ENCODE data around the gene HBE1.
A peak's percentile ranks its signal among the peaks of the same experiment; 100 is the strongest.

HBE1 gene

GRCh38 chr11:5293028-5293427 is 23.3 kb upstream of the HBE1 start:
- no peaks in the 10 kb centered on the region for H3K27me3 ChIP-seq (ENCODE audit: control insufficient read depth in 1 of 2, insufficient read depth in 1 of 2, low read length in 2 of 2)

GRCh38 chr11:5291207-5291838 is 21.6 kb upstream of the HBE1 start:
- no peak overlapping the region for H3K4me3 ChIP-seq (ENCODE audit: insufficient read depth in 1 of 2, low read depth in 1 of 2, low read length in 2 of 2)
- H3K36me3 ChIP-seq (ENCODE audit: control insufficient read depth in 1 of 2, insufficient read depth in 2 of 2, low read depth in 1 of 2, low read length in 2 of 2) = no peaks in the 10 kb centered on the region
- no peak overlapping the region for H4K91ac ChIP-seq (ENCODE audit: low read length)
- WGBS = no CpG with 5 or more reads among the region's 1 CpG
- H4K8ac ChIP-seq (ENCODE audit: low read length) = no peak overlapping the region
- no peak overlapping the region for H3K9ac ChIP-seq (ENCODE audit: low read length)
- H2BK12ac ChIP-seq (ENCODE audit: low read length in 2 of 2) = no peak overlapping the region
- H3K4me2 ChIP-seq (ENCODE audit: low read length, poor library complexity, severe bottlenecking) = no peak overlapping the region
- H3K27me3 ChIP-seq (ENCODE audit: control insufficient read depth in 1 of 2, insufficient read depth in 1 of 2, low read length in 2 of 2) = no peaks in the 10 kb centered on the region
- H3K18ac ChIP-seq (ENCODE audit: low read depth in 1 of 2, low read length in 2 of 2) = no peak overlapping the region
- H2BK15ac ChIP-seq (ENCODE audit: low read depth, poor library complexity, severe bottlenecking) = no peak overlapping the region
- no peak overlapping the region for H2BK120ac ChIP-seq (ENCODE audit: low read depth, low read length)
- no peak overlapping the region for H2AFZ ChIP-seq (ENCODE audit: low read depth, low read length)
- no peaks in the 10 kb centered on the region for H3K9me3 ChIP-seq (ENCODE audit: control insufficient read depth, low read length)
- peak; percentile 57 for DNase-seq
- H2BK5ac ChIP-seq (ENCODE audit: low read depth, low read length, poor library complexity, severe bottlenecking) = no peak overlapping the region
- no peak overlapping the region for H3K4ac ChIP-seq (ENCODE audit: low read depth in 1 of 2, low read length in 2 of 2)
- no peaks in the 10 kb centered on the region for H3K4me1 ChIP-seq (ENCODE audit: control insufficient read depth, insufficient read depth, low read depth, low read length)
- no peak overlapping the region for H3K14ac ChIP-seq (ENCODE audit: low read length in 2 of 2)
- H3K27ac ChIP-seq (ENCODE audit: low read length, poor library complexity, severe bottlenecking) = no peak overlapping the region
- no peak overlapping the region for H2AK5ac ChIP-seq (ENCODE audit: low read length, severe bottlenecking)
- no peaks in the 10 kb centered on the region for H3K79me1 ChIP-seq (replicated peaks; ENCODE audit: low read length, poor library complexity, severe bottlenecking)
- no peak overlapping the region for H3K23ac ChIP-seq (ENCODE audit: low read length in 2 of 2)

More at GRCh38 chr11:5293028-5293427, 23.3 kb upstream of the HBE1 start:
- Histone ChIP-seq H3K36me3 (ENCODE audit: control insufficient read depth in 1 of 2, insufficient read depth in 2 of 2, low read depth in 1 of 2, low read length in 2 of 2) (no peaks in the 10 kb centered on the region), H3K9ac (ENCODE audit: low read length) (no peak overlapping the region), H3K4ac (ENCODE audit: low read depth in 1 of 2, low read length in 2 of 2) (no peak overlapping the region), H2BK15ac (ENCODE audit: low read depth, poor library complexity, severe bottlenecking) (no peak overlapping the region), H3K9me3 (ENCODE audit: control insufficient read depth, low read length) (no peaks in the 10 kb centered on the region), H3K4me3 (ENCODE audit: insufficient read depth in 1 of 2, low read depth in 1 of 2, low read length in 2 of 2) (no peak overlapping the region), H2BK120ac (ENCODE audit: low read depth, low read length) (no peak overlapping the region), H2BK12ac (ENCODE audit: low read length in 2 of 2) (no peak overlapping the region), H3K27ac (ENCODE audit: low read length, poor library complexity, severe bottlenecking) (no peak overlapping the region), H2AFZ (ENCODE audit: low read depth, low read length) (no peak overlapping the region), H3K18ac (ENCODE audit: low read depth in 1 of 2, low read length in 2 of 2) (no peak overlapping the region), H2AK5ac (ENCODE audit: low read length, severe bottlenecking) (no peak overlapping the region), H4K91ac (ENCODE audit: low read length) (no peak overlapping the region), H3K14ac (ENCODE audit: low read length in 2 of 2) (no peak overlapping the region), H3K23ac (ENCODE audit: low read length in 2 of 2) (no peak overlapping the region), H2BK5ac (ENCODE audit: low read depth, low read length, poor library complexity, severe bottlenecking) (no peak overlapping the region), H4K8ac (ENCODE audit: low read length) (no peak overlapping the region), H3K4me2 (ENCODE audit: low read length, poor library complexity, severe bottlenecking) (no peak overlapping the region), H3K79me1 (replicated peaks; ENCODE audit: low read length, poor library complexity, severe bottlenecking) (no peaks in the 10 kb centered on the region), H3K4me1 (ENCODE audit: control insufficient read depth, insufficient read depth, low read depth, low read length) (no peaks in the 10 kb centered on the region)
- WGBS = 96% methylated on average over 8 of the region's 8 CpGs
- no peak for DNase-seq

GRCh38 chr11:5290106-5290505 is 20.4 kb upstream of the HBE1 start:
- H3K27ac ChIP-seq (ENCODE audit: low read length, poor library complexity, severe bottlenecking) = no peak overlapping the region

GRCh38 chr11:5289696-5290095 is 20.0 kb upstream of the HBE1 start:
- no peaks in the 10 kb centered on the region for H3K9me3 ChIP-seq (ENCODE audit: control insufficient read depth, low read length)

More at GRCh38 chr11:5290106-5290505, 20.4 kb upstream of the HBE1 start:
- Histone ChIP-seq H3K4ac (ENCODE audit: low read depth in 1 of 2, low read length in 2 of 2) (no peak overlapping the region), H3K9ac (ENCODE audit: low read length) (no peak overlapping the region), H3K36me3 (ENCODE audit: control insufficient read depth in 1 of 2, insufficient read depth in 2 of 2, low read depth in 1 of 2, low read length in 2 of 2) (no peaks in the 10 kb centered on the region), H2BK12ac (ENCODE audit: low read length in 2 of 2) (no peak overlapping the region), H3K23ac (ENCODE audit: low read length in 2 of 2) (no peak overlapping the region), H3K14ac (ENCODE audit: low read length in 2 of 2) (no peak overlapping the region), H4K91ac (ENCODE audit: low read length) (no peak overlapping the region), H2AK5ac (ENCODE audit: low read length, severe bottlenecking) (no peak overlapping the region), H3K27me3 (ENCODE audit: control insufficient read depth in 1 of 2, insufficient read depth in 1 of 2, low read length in 2 of 2) (no peaks in the 10 kb centered on the region), H2AFZ (ENCODE audit: low read depth, low read length) (no peak overlapping the region), H3K4me3 (ENCODE audit: insufficient read depth in 1 of 2, low read depth in 1 of 2, low read length in 2 of 2) (no peak overlapping the region), H3K79me1 (replicated peaks; ENCODE audit: low read length, poor library complexity, severe bottlenecking) (no peaks in the 10 kb centered on the region), H4K8ac (ENCODE audit: low read length) (no peak overlapping the region), H3K4me1 (ENCODE audit: control insufficient read depth, insufficient read depth, low read depth, low read length) (no peaks in the 10 kb centered on the region), H2BK120ac (ENCODE audit: low read depth, low read length) (no peak overlapping the region), H3K18ac (ENCODE audit: low read depth in 1 of 2, low read length in 2 of 2) (no peak overlapping the region), H2BK5ac (ENCODE audit: low read depth, low read length, poor library complexity, severe bottlenecking) (no peak overlapping the region), H2BK15ac (ENCODE audit: low read depth, poor library complexity, severe bottlenecking) (no peak overlapping the region), H3K4me2 (ENCODE audit: low read length, poor library complexity, severe bottlenecking) (no peak overlapping the region), H3K9me3 (ENCODE audit: control insufficient read depth, low read length) (no peaks in the 10 kb centered on the region)
- DNase-seq = no peak
- WGBS = no CpG with 5 or more reads among the region's 1 CpG

More at GRCh38 chr11:5289696-5290095, 20.0 kb upstream of the HBE1 start:
- H2BK5ac ChIP-seq (ENCODE audit: low read depth, low read length, poor library complexity, severe bottlenecking) = no peak overlapping the region
- DNase-seq = no peak
- no peak overlapping the region for H3K4me3 ChIP-seq (ENCODE audit: insufficient read depth in 1 of 2, low read depth in 1 of 2, low read length in 2 of 2)
- H2BK12ac ChIP-seq (ENCODE audit: low read length in 2 of 2) = no peak overlapping the region
- no peak overlapping the region for H3K27ac ChIP-seq (ENCODE audit: low read length, poor library complexity, severe bottlenecking)
- H3K18ac ChIP-seq (ENCODE audit: low read depth in 1 of 2, low read length in 2 of 2) = no peak overlapping the region
- no peak overlapping the region for H2BK120ac ChIP-seq (ENCODE audit: low read depth, low read length)
- H3K9ac ChIP-seq (ENCODE audit: low read length) = no peak overlapping the region
- H3K79me1 ChIP-seq (replicated peaks; ENCODE audit: low read length, poor library complexity, severe bottlenecking) = no peaks in the 10 kb centered on the region
- no peak overlapping the region for H2BK15ac ChIP-seq (ENCODE audit: low read depth, poor library complexity, severe bottlenecking)
- H2AFZ ChIP-seq (ENCODE audit: low read depth, low read length) = no peak overlapping the region
- no peak overlapping the region for H2AK5ac ChIP-seq (ENCODE audit: low read length, severe bottlenecking)
- H4K91ac ChIP-seq (ENCODE audit: low read length) = no peak overlapping the region
- no peak overlapping the region for H3K4me2 ChIP-seq (ENCODE audit: low read length, poor library complexity, severe bottlenecking)
- H3K14ac ChIP-seq (ENCODE audit: low read length in 2 of 2) = no peak overlapping the region
- no peaks in the 10 kb centered on the region for H3K27me3 ChIP-seq (ENCODE audit: control insufficient read depth in 1 of 2, insufficient read depth in 1 of 2, low read length in 2 of 2)
- no peaks in the 10 kb centered on the region for H3K36me3 ChIP-seq (ENCODE audit: control insufficient read depth in 1 of 2, insufficient read depth in 2 of 2, low read depth in 1 of 2, low read length in 2 of 2)
- no peak overlapping the region for H3K4ac ChIP-seq (ENCODE audit: low read depth in 1 of 2, low read length in 2 of 2)
- no peaks in the 10 kb centered on the region for H3K4me1 ChIP-seq (ENCODE audit: control insufficient read depth, insufficient read depth, low read depth, low read length)
- H4K8ac ChIP-seq (ENCODE audit: low read length) = no peak overlapping the region
- no peak overlapping the region for H3K23ac ChIP-seq (ENCODE audit: low read length in 2 of 2)
